Immature natural killer cell (primary cell): ENCODE results near the gene LINC00237. TPM values are rescaled to one million over a fixed set of nuclear protein-coding genes. Genes with fewer than 3 reads are reported as not detected.
A peak's percentile ranks its signal among the peaks of the same experiment; 100 is the strongest.

Experiments
- DNase-seq, 3 donors: peaks; one replicate each; pipeline ENCODE4 v3.0.0; 2022; ENCODE audit warnings: mixed read lengths in 1 of 3
- H3K27ac Mint-ChIP-seq, 6 donors: one replicate each; pipeline ENCODE4 v1.8.0; 2020; ENCODE audit warnings: mixed read lengths in 6 of 6, mild to moderate bottlenecking in 5 of 6, inconsistent platforms in 4 of 6, moderate library complexity in 3 of 6
- H3K27me3 Mint-ChIP-seq, 3 donors: one replicate each; pipeline ENCODE4 v1.8.0; 2020 to 2021; ENCODE audit warnings: low read depth in 3 of 3, mild to moderate bottlenecking in 3 of 3, mixed read lengths in 3 of 3, moderate library complexity in 3 of 3, inconsistent platforms in 1 of 3
- H3K36me3 Mint-ChIP-seq, 3 donors: one replicate each; pipeline ENCODE4 v1.8.0; 2020; ENCODE audit warnings: mixed read lengths in 3 of 3, inconsistent platforms in 2 of 3, mild to moderate bottlenecking in 2 of 3
- H3K4me1 Mint-ChIP-seq, 2 donors: one replicate each; pipeline ENCODE4 v1.8.0; 2020; ENCODE audit warnings: inconsistent platforms in 2 of 2, mild to moderate bottlenecking in 2 of 2, mixed read lengths in 2 of 2, moderate library complexity in 1 of 2
- H3K4me3 Mint-ChIP-seq, 5 donors: one replicate each; pipeline ENCODE4 v1.8.0; 2020; ENCODE audit warnings: mild to moderate bottlenecking in 5 of 5, mixed read lengths in 5 of 5, inconsistent platforms in 3 of 5, moderate library complexity in 3 of 5
- H3K9me3 Mint-ChIP-seq, 6 donors: one replicate each; pipeline ENCODE4 v1.8.0; 2020; ENCODE audit warnings: mild to moderate bottlenecking in 6 of 6, mixed read lengths in 6 of 6, inconsistent platforms in 4 of 6, moderate library complexity in 3 of 6
- polyA plus RNA-seq, 3 donors: library from polyadenylated mRNA; unstranded; fragments of 300-500 nt; fragmentation: Illumina TruSeq; gene quantifications; one replicate each; pipeline ENCODE4 v1.2.3, GENCODE V29; 2021

LINC00237 gene
- polyA plus RNA-seq, 3 donors from 2014 or later = 0.28 TPM; not detected in 2

GRCh38 chr20:21114584-21114983 lies 8.4 kb upstream of the LINC00237 start:
- H3K27me3 Mint-ChIP-seq = peaks cover 2 to 10% (median 3%) of the 10 kb centered on the region in 3 donors
- H3K36me3 Mint-ChIP-seq = no peaks in the 10 kb centered on the region
- no peak for DNase-seq
- H3K4me1 Mint-ChIP-seq = no peaks in the 10 kb centered on the region
- H3K9me3 Mint-ChIP-seq = no peaks in the 10 kb centered on the region
- no peak overlapping the region for H3K4me3 Mint-ChIP-seq
- no peak overlapping the region for H3K27ac Mint-ChIP-seq

GRCh38 chr20:21113697-21114096 lies 7.5 kb upstream of the LINC00237 start:
- no peak for DNase-seq
- Mint-ChIP-seq H3K27me3 (peaks cover 2 to 7% (median 3%) of the 10 kb centered on the region in 3 donors), H3K27ac (no peak overlapping the region), H3K4me3 (no peak overlapping the region), H3K9me3 (no peaks in the 10 kb centered on the region), H3K36me3 (no peaks in the 10 kb centered on the region), H3K4me1 (no peaks in the 10 kb centered on the region)

GRCh38 chr20:21111416-21111815 lies 5.3 kb upstream of the LINC00237 start:
- H3K9me3 Mint-ChIP-seq = peaks cover 0 to 3% (median 0%) of the 10 kb centered on the region in 6 donors
- no peaks in the 10 kb centered on the region for H3K4me1 Mint-ChIP-seq
- H3K4me3 Mint-ChIP-seq = no peak overlapping the region
- DNase-seq = no peak
- H3K27ac Mint-ChIP-seq = no peak overlapping the region
- H3K27me3 Mint-ChIP-seq = peaks cover 8 to 19% (median 12%) of the 10 kb centered on the region in 3 donors
- no peaks in the 10 kb centered on the region for H3K36me3 Mint-ChIP-seq

- no peak for DNase-seq
- H3K4me1 Mint-ChIP-seq = no peaks in the 10 kb centered on the region
- H3K9me3 Mint-ChIP-seq = peaks cover 0 to 3% (median 0%) of the 10 kb centered on the region in 6 donors
- H3K27me3 Mint-ChIP-seq = peaks cover 8 to 21% (median 18%) of the 10 kb centered on the region in 3 donors
- no peak overlapping the region for H3K4me3 Mint-ChIP-seq
- no peak overlapping the region for H3K27ac Mint-ChIP-seq
- no peaks in the 10 kb centered on the region for H3K36me3 Mint-ChIP-seq
Observed at GRCh38 chr20:21110811-21111210, 4.7 kb upstream of the LINC00237 start.

GRCh38 chr20:21109144-21109543 lies 3.0 kb upstream of the LINC00237 start:
- no peak overlapping the region for H3K4me3 Mint-ChIP-seq
- H3K27ac Mint-ChIP-seq = no peak overlapping the region
- no peak for DNase-seq
- H3K4me1 Mint-ChIP-seq = peaks cover 0 to under 1% of the 10 kb centered on the region in 2 donors
- peaks cover 14 to 29% (median 28%) of the 10 kb centered on the region in 3 donors for H3K27me3 Mint-ChIP-seq
- no peaks in the 10 kb centered on the region for H3K36me3 Mint-ChIP-seq
- peaks cover 0 to 3% (median 0%) of the 10 kb centered on the region in 6 donors for H3K9me3 Mint-ChIP-seq

GRCh38 chr20:21105429-21106170 lies 558 bp downstream of the LINC00237 start:
- Mint-ChIP-seq H3K36me3 (peaks cover 0 to 2% (median 0%) of the 10 kb centered on the region in 3 donors), H3K27ac (no peak overlapping the region), H3K9me3 (peaks cover 0 to 3% (median under 1%) of the 10 kb centered on the region in 6 donors), H3K4me1 (peaks cover 25 to 29% of the 10 kb centered on the region in 2 donors), H3K27me3 (peaks cover 34 to 48% (median 42%) of the 10 kb centered on the region in 3 donors), H3K4me3 (no peak overlapping the region)
- no peak for DNase-seq

GRCh38 chr20:21104921-21105320 lies 1.2 kb downstream of the LINC00237 start:
- Mint-ChIP-seq H3K9me3 (peaks cover 0 to 7% (median under 1%) of the 10 kb centered on the region in 6 donors), H3K36me3 (peaks cover 0 to 3% (median 0%) of the 10 kb centered on the region in 3 donors), H3K4me1 (peaks cover 31 to 36% of the 10 kb centered on the region in 2 donors), H3K4me3 (no peak overlapping the region), H3K27me3 (peaks cover 39 to 51% (median 49%) of the 10 kb centered on the region in 3 donors), H3K27ac (no peak overlapping the region)
- DNase-seq = no peak

GRCh38 chr20:21104466-21104761 lies 1.7 kb downstream of the LINC00237 start:
- H3K27ac Mint-ChIP-seq = no peak overlapping the region

GRCh38 chr20:21103582-21104465 lies 2.3 kb downstream of the LINC00237 start:
- Mint-ChIP-seq H3K4me1 (peaks cover 35 to 47% of the 10 kb centered on the region in 2 donors), H3K36me3 (peaks cover 0 to 3% (median 0%) of the 10 kb centered on the region in 3 donors), H3K9me3 (peaks cover 0 to 9% (median under 1%) of the 10 kb centered on the region in 6 donors), H3K27me3 (peaks cover 41 to 57% (median 56%) of the 10 kb centered on the region in 3 donors), H3K4me3 (peak overlapping the region; percentile 40 to 99 (median 87)), H3K27ac (no peak overlapping the region)
- DNase-seq = no peak

More at GRCh38 chr20:21104466-21104761, 1.7 kb downstream of the LINC00237 start:
- H3K4me1 Mint-ChIP-seq = peaks cover 35 to 41% of the 10 kb centered on the region in 2 donors
- DNase-seq = no peak
- H3K27me3 Mint-ChIP-seq = peaks cover 39 to 51% (median 51%) of the 10 kb centered on the region in 3 donors
- H3K36me3 Mint-ChIP-seq = peaks cover 0 to 3% (median 0%) of the 10 kb centered on the region in 3 donors
- H3K9me3 Mint-ChIP-seq = peaks cover 0 to 9% (median under 1%) of the 10 kb centered on the region in 6 donors
- no peak overlapping the region for H3K4me3 Mint-ChIP-seq

- H3K27ac Mint-ChIP-seq = peak overlapping the region in 4 of 6 donors; percentile 27 to 67 (median 61)
- H3K4me1 Mint-ChIP-seq = peaks cover 35 to 48% of the 10 kb centered on the region in 2 donors
- H3K4me3 Mint-ChIP-seq = peak overlapping the region; percentile 80 to 99 (median 87)
Observed at GRCh38 chr20:21102603-21103311, 3.4 kb downstream of the LINC00237 start.

GRCh38 chr20:21101932-21102575 lies 4.1 kb downstream of the LINC00237 start:
- Mint-ChIP-seq H3K27me3 (peaks cover 43 to 54% (median 45%) of the 10 kb centered on the region in 3 donors), H3K4me1 (peaks cover 35 to 48% of the 10 kb centered on the region in 2 donors), H3K36me3 (peaks cover 0 to 3% (median 0%) of the 10 kb centered on the region in 3 donors), H3K9me3 (peaks cover 0 to 9% (median 0%) of the 10 kb centered on the region in 6 donors), H3K27ac (peak overlapping the region in 4 of 6 donors; percentile 27 to 67 (median 61)), H3K4me3 (peak overlapping the region; percentile 80 to 99 (median 87))
- DNase-seq = peak in 1 of 3 donors; percentile 19

More at GRCh38 chr20:21102603-21103311, 3.4 kb downstream of the LINC00237 start:
- Mint-ChIP-seq H3K27me3 (peaks cover 45 to 57% (median 49%) of the 10 kb centered on the region in 3 donors), H3K9me3 (peaks cover 0 to 9% (median under 1%) of the 10 kb centered on the region in 6 donors), H3K36me3 (peaks cover 0 to 3% (median 0%) of the 10 kb centered on the region in 3 donors)
- peak; percentile 32 to 54 (median 46) for DNase-seq

- Mint-ChIP-seq H3K4me3 (peak overlapping the region; percentile 85 to 99 (median 92)), H3K4me1 (peaks cover 35 to 48% of the 10 kb centered on the region in 2 donors), H3K27ac (no peak overlapping the region), H3K27me3 (peaks cover 39 to 56% (median 43%) of the 10 kb centered on the region in 3 donors), H3K36me3 (peaks cover 0 to 3% (median 0%) of the 10 kb centered on the region in 3 donors), H3K9me3 (peaks cover 0 to 9% (median under 1%) of the 10 kb centered on the region in 6 donors)
- DNase-seq = peak in 1 of 3 donors; percentile 22
Observed at GRCh38 chr20:21101453-21101931, 4.7 kb downstream of the LINC00237 start.
